ENCODE data around the gene BROX.

BROX gene

GRCh38 chr1:222781251-222781650 is 68.9 kb downstream of the BROX start:
- no peaks in the 10 kb centered on the region for H3K4me1 ChIP-seq
- no peak overlapping the region for H3K4me2 ChIP-seq (ENCODE audit: low read length)
- H3K4me3 ChIP-seq (ENCODE audit: low read depth, low read length), result no peak overlapping the region
- H3K79me2 ChIP-seq, result no peaks in the 10 kb centered on the region
- no peak overlapping the region for H3K27ac ChIP-seq
- H3K36me3 ChIP-seq (ENCODE audit: control insufficient read depth, insufficient read depth, low read length), result no peaks in the 10 kb centered on the region
- H3K27me3 ChIP-seq (ENCODE audit: control insufficient read depth, insufficient read depth, low read length), result no peaks in the 10 kb centered on the region
- TF ChIP-seq, protein P1, sequence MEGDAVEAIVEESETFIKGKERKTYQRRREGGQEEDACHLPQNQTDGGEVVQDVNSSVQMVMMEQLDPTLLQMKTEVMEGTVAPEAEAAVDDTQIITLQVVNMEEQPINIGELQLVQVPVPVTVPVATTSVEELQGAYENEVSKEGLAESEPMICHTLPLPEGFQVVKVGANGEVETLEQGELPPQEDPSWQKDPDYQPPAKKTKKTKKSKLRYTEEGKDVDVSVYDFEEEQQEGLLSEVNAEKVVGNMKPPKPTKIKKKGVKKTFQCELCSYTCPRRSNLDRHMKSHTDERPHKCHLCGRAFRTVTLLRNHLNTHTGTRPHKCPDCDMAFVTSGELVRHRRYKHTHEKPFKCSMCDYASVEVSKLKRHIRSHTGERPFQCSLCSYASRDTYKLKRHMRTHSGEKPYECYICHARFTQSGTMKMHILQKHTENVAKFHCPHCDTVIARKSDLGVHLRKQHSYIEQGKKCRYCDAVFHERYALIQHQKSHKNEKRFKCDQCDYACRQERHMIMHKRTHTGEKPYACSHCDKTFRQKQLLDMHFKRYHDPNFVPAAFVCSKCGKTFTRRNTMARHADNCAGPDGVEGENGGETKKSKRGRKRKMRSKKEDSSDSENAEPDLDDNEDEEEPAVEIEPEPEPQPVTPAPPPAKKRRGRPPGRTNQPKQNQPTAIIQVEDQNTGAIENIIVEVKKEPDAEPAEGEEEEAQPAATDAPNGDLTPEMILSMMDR (IDR thresholded peaks at IDR 0.05), result no peak
- H3K9me3 ChIP-seq (ENCODE audit: control insufficient read depth, low read length), result no peaks in the 10 kb centered on the region
- no peak overlapping the region for H3K9ac ChIP-seq
- no peak overlapping the region for H2AFZ ChIP-seq

GRCh38 chr1:222783051-222783450 is 70.7 kb downstream of the BROX start:
- Histone ChIP-seq H3K9ac (no peak overlapping the region), H3K36me3 (ENCODE audit: control insufficient read depth, insufficient read depth, low read length) (no peaks in the 10 kb centered on the region), H3K4me2 (ENCODE audit: low read length) (no peak overlapping the region), H3K27me3 (ENCODE audit: control insufficient read depth, insufficient read depth, low read length) (no peaks in the 10 kb centered on the region), H3K9me3 (ENCODE audit: control insufficient read depth, low read length) (no peaks in the 10 kb centered on the region), H3K79me2 (no peaks in the 10 kb centered on the region), H2AFZ (no peak overlapping the region), H3K4me3 (ENCODE audit: low read depth, low read length) (no peak overlapping the region), H3K4me1 (no peaks in the 10 kb centered on the region), H3K27ac (no peak overlapping the region)
- TF ChIP-seq, protein P1 (IDR thresholded peaks at IDR 0.05), result no peak

- TF ChIP-seq, protein P1 (IDR thresholded peaks at IDR 0.05), result no peak
- no peak overlapping the region for H2AFZ ChIP-seq
- no peak overlapping the region for H3K27ac ChIP-seq
- H3K9ac ChIP-seq, result no peak overlapping the region
- H3K4me1 ChIP-seq, result no peaks in the 10 kb centered on the region
- H3K36me3 ChIP-seq (ENCODE audit: control insufficient read depth, insufficient read depth, low read length), result no peaks in the 10 kb centered on the region
- peak overlapping the region; percentile 32 for H3K4me3 ChIP-seq (ENCODE audit: low read depth, low read length)
- H3K27me3 ChIP-seq (ENCODE audit: control insufficient read depth, insufficient read depth, low read length), result no peaks in the 10 kb centered on the region
- no peaks in the 10 kb centered on the region for H3K9me3 ChIP-seq (ENCODE audit: control insufficient read depth, low read length)
- H3K4me2 ChIP-seq (ENCODE audit: low read length), result peak overlapping the region; percentile 45
- no peaks in the 10 kb centered on the region for H3K79me2 ChIP-seq
Observed at GRCh38 chr1:222784371-222784770, 72.0 kb downstream of the BROX start.

Measured in parathyroid adenoma (tissue), 2 donors.